CD14-positive monocyte (primary cell): ENCODE results near the gene CTNNA3. TPM values are rescaled to one million over a fixed set of nuclear protein-coding genes. Genes with fewer than 3 reads are reported as not detected.

Source experiments
- DNase-seq, 3 donors: peaks; one replicate each; pipeline ENCODE4 v3.0.0-alpha.2; 2011 to 2022
- H2AFZ ChIP-seq: 2 replicates; pipeline ENCODE4 v1.6.0; 2012; ENCODE audit warnings: mild to moderate bottlenecking, low read depth, low read length, inconsistent platforms; ENCODE audit not compliant: insufficient read depth, poor library complexity, severe bottlenecking
- H3K27ac ChIP-seq, 2 donors: 1 replicate in 1 of 2; 2 replicates in 1 of 2; pipeline ENCODE4 v1.5.1; 2012 to 2013; ENCODE audit warnings: low read length in 2 of 2, control low read depth in 1 of 2, inconsistent platforms in 1 of 2, low read depth in 1 of 2, mild to moderate bottlenecking in 1 of 2
- H3K27me3 ChIP-seq, 2 donors: one replicate each; pipeline versions ENCODE4 v1.6.0 to v1.6.1; 2011 to 2013; ENCODE audit warnings: low read length in 2 of 2; ENCODE audit not compliant: control insufficient read depth in 2 of 2, insufficient read depth in 2 of 2
- H3K36me3 ChIP-seq, 2 donors: replicated peaks in 1 of 2; 1 replicate in 1 of 2; 2 replicates in 1 of 2; pipeline versions ENCODE4 v1.5.1 to v1.6.1; 2012 to 2013; ENCODE audit warnings: low read length in 2 of 2, control low read depth in 1 of 2, inconsistent platforms in 1 of 2, mild to moderate bottlenecking in 1 of 2; ENCODE audit not compliant: insufficient read depth in 2 of 2, control insufficient read depth in 1 of 2
- H3K4me1 ChIP-seq, 2 donors: 1 replicate in 1 of 2; 2 replicates in 1 of 2; pipeline versions ENCODE4 v1.5.1 to v1.6.1; 2012 to 2013; ENCODE audit warnings: low read length in 2 of 2, control low read depth in 1 of 2, inconsistent platforms in 1 of 2, mild to moderate bottlenecking in 1 of 2, moderate library complexity in 1 of 2; ENCODE audit not compliant: insufficient read depth in 2 of 2, control insufficient read depth in 1 of 2
- H3K4me2 ChIP-seq: replicated peaks from 2 replicates; pipeline ENCODE3; 2012; ENCODE audit warnings: low read length, moderate library complexity, mild to moderate bottlenecking; ENCODE audit not compliant: poor library complexity, severe bottlenecking; ENCODE audit errors: extremely low read depth
- H3K4me3 ChIP-seq, 3 experiments: fragments of 200-600 bp in 1 of 3; sonication (generic) in 1 of 3; replicated peaks in 1 of 3; 1 replicate in 2 of 3; 2 replicates in 1 of 3; pipeline ENCODE4 v1.5.1; 2011 to 2013; ENCODE audit warnings: low read length in 3 of 3, mild to moderate bottlenecking in 3 of 3, control low read depth in 2 of 3, low read depth in 2 of 3, inconsistent platforms in 1 of 3, moderate library complexity in 1 of 3
- H3K79me2 ChIP-seq: 2 replicates; pipeline ENCODE4 v1.6.0; 2012; ENCODE audit warnings: mild to moderate bottlenecking, control low read depth, inconsistent platforms, low read length, moderate library complexity; ENCODE audit not compliant: insufficient read depth
- H3K9ac ChIP-seq: 2 replicates; pipeline ENCODE4 v1.6.0; 2017; ENCODE audit warnings: low read length, mild to moderate bottlenecking; ENCODE audit not compliant: insufficient read depth, poor library complexity, severe bottlenecking
- H3K9me3 ChIP-seq, 2 donors: replicated peaks in 1 of 2; 1 replicate in 1 of 2; 2 replicates in 1 of 2; pipeline versions ENCODE4 v1.5.1 to v1.6.1; 2012 to 2013; ENCODE audit warnings: low read length in 2 of 2, control low read depth in 1 of 2; ENCODE audit not compliant: control insufficient read depth in 1 of 2, insufficient read depth in 1 of 2
- H4K20me1 ChIP-seq: 2 replicates; pipeline ENCODE4 v1.6.0; 2012; ENCODE audit warnings: mild to moderate bottlenecking, low read length, control low read depth, moderate library complexity; ENCODE audit not compliant: insufficient read depth
- H3K27ac Mint-ChIP-seq, 7 donors: one replicate each; pipeline ENCODE4 v1.8.0; 2020; ENCODE audit warnings: mild to moderate bottlenecking in 7 of 7, mixed read lengths in 7 of 7, moderate library complexity in 6 of 7, inconsistent platforms in 2 of 7
- H3K27me3 Mint-ChIP-seq, 3 donors: one replicate each; pipeline ENCODE4 v1.8.0; 2021 to 2022; ENCODE audit warnings: low read depth in 3 of 3, mild to moderate bottlenecking in 3 of 3, mixed read lengths in 3 of 3, moderate library complexity in 3 of 3, inconsistent platforms in 1 of 3
- H3K36me3 Mint-ChIP-seq, 2 donors: one replicate each; pipeline ENCODE4 v1.8.0; 2020; ENCODE audit warnings: mixed read lengths in 2 of 2, inconsistent platforms in 1 of 2, mild to moderate bottlenecking in 1 of 2
- H3K4me1 Mint-ChIP-seq: one replicate; pipeline ENCODE4 v1.8.0; 2020; ENCODE audit warnings: mild to moderate bottlenecking, mixed read lengths
- H3K4me3 Mint-ChIP-seq, 2 donors: one replicate each; pipeline ENCODE4 v1.8.0; 2020; ENCODE audit warnings: mild to moderate bottlenecking in 2 of 2, mixed read lengths in 2 of 2, moderate library complexity in 1 of 2
- H3K9me3 Mint-ChIP-seq, 7 donors: one replicate each; pipeline ENCODE4 v1.8.0; 2020 to 2022; ENCODE audit warnings: mixed read lengths in 7 of 7, mild to moderate bottlenecking in 6 of 7, moderate library complexity in 6 of 7, inconsistent platforms in 2 of 7
- WGBS: methylation state at CpG from one replicate; pipeline ENCODE4 v1.1.5; 2013; ENCODE audit warnings: missing lambda C conversion rate; ENCODE audit not compliant: insufficient coverage; 5-methylcytosine and 5-hydroxymethylcytosine counted together
- intact Hi-C, 2 donors: fragments of 100-400 bp; cut with micrococcal nuclease; formaldehyde crosslinking; loops; one replicate each; pipeline versions ENCODE4 v1.15.0 to v1.15.1; 2023
- polyA plus RNA-seq, 3 donors: library from polyadenylated mRNA; depleted of rRNA in 1 of 3; unstranded in 2 of 3; stranded (reverse) in 1 of 3; fragments of 300-500 nt in 2 of 3; fragments of >200 nt in 1 of 3; fragmentation: Illumina TruSeq in 2 of 3; gene quantifications; 1 replicate in 2 of 3; 2 replicates in 1 of 3; pipeline ENCODE4 v1.2.3, GENCODE V29; 2012 to 2021
- TF ChIP-seq, protein P1 (sequence below): fragments of 200-600 bp; IDR thresholded peaks from one replicate; pipeline ENCODE4 v1.8.0; 2022; ENCODE audit warnings: antibody characterized with exemption, mild to moderate bottlenecking

CTNNA3 gene
- polyA plus RNA-seq, 3 donors = not detected

DNA sequence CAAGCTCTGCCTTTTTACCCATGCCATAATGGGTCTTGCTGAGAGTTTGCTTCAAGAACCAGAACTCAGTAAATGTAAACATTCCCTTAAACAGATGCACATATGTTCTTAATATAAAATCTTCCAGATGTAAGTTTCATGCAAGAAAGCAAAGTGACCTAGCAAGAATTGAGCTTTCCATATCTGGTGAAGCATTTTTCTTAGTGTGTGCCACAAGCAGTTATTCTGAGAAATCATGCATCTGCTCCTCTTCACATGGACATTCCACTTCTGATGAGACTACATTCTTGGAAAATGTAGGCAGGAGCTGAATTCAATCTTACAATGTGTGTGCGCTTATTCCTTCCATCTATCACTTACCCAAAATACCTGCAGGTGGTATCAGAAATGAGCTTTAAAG, 997.9 kb downstream of the CTNNA3 start:
- no peak overlapping the region for H3K4me3 Mint-ChIP-seq
- no peaks in the 10 kb centered on the region for H3K27me3 ChIP-seq
- no peak overlapping the region for H3K27ac ChIP-seq
- DNase-seq = no peak
- no peaks in the 10 kb centered on the region for H3K4me1 Mint-ChIP-seq
- TF ChIP-seq, protein P1, sequence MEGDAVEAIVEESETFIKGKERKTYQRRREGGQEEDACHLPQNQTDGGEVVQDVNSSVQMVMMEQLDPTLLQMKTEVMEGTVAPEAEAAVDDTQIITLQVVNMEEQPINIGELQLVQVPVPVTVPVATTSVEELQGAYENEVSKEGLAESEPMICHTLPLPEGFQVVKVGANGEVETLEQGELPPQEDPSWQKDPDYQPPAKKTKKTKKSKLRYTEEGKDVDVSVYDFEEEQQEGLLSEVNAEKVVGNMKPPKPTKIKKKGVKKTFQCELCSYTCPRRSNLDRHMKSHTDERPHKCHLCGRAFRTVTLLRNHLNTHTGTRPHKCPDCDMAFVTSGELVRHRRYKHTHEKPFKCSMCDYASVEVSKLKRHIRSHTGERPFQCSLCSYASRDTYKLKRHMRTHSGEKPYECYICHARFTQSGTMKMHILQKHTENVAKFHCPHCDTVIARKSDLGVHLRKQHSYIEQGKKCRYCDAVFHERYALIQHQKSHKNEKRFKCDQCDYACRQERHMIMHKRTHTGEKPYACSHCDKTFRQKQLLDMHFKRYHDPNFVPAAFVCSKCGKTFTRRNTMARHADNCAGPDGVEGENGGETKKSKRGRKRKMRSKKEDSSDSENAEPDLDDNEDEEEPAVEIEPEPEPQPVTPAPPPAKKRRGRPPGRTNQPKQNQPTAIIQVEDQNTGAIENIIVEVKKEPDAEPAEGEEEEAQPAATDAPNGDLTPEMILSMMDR = no peak
- H3K4me1 ChIP-seq = no peaks in the 10 kb centered on the region
- no peaks in the 10 kb centered on the region for H3K27me3 Mint-ChIP-seq
- H3K9ac ChIP-seq = no peak overlapping the region
- H3K36me3 ChIP-seq = no peaks in the 10 kb centered on the region
- H4K20me1 ChIP-seq = no peaks in the 10 kb centered on the region
- no peaks in the 10 kb centered on the region for H3K36me3 Mint-ChIP-seq
- H3K4me3 ChIP-seq = no peak overlapping the region
- no CpG with 5 or more reads among the region's 1 CpG for WGBS
- no peak overlapping the region for H3K4me2 ChIP-seq
- H3K27ac Mint-ChIP-seq = no peak overlapping the region
- H3K79me2 ChIP-seq = no peaks in the 10 kb centered on the region
- H3K9me3 ChIP-seq = no peaks in the 10 kb centered on the region
- intact Hi-C loops = no loop called here
- H2AFZ ChIP-seq = no peak overlapping the region
- peaks cover 0 to under 1% (median 0%) of the 10 kb centered on the region in 7 donors for H3K9me3 Mint-ChIP-seq

DNA sequence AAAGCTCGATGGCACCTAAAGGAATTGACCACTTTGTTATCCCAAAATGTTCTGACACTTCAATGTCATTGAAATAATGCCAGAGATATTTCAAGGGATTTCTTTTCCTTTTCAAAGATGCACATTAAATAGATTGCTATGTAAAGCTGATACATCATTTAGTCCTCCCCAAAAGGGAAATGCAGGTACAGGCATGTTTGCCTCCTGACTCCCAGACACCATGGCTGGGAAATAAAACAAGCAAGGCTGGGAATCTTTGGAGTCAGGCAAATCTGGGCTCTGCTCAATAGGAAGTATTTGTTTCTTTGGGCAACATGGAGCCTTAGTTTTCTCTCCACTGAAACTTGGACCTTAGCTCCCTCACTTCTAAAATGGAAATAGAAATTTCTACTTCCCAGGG, 1000.9 kb downstream of the CTNNA3 start:
- peaks cover 0 to 7% of the 10 kb centered on the region in 2 donors for H3K9me3 ChIP-seq
- Mint-ChIP-seq H3K9me3 (peaks cover 2 to 10% (median 7%) of the 10 kb centered on the region in 7 donors), H3K27me3 (peaks cover 0 to 1% (median 0%) of the 10 kb centered on the region in 3 donors), H3K4me3 (no peak overlapping the region), H3K27ac (no peak overlapping the region), H3K36me3 (no peaks in the 10 kb centered on the region), H3K4me1 (no peaks in the 10 kb centered on the region)
- H3K27ac ChIP-seq = no peak overlapping the region
- no CpG with 5 or more reads among the region's 1 CpG for WGBS
- H2AFZ ChIP-seq = no peak overlapping the region
- H3K4me2 ChIP-seq = no peak overlapping the region
- no peaks in the 10 kb centered on the region for H3K4me1 ChIP-seq
- TF ChIP-seq, protein P1 = no peak
- no peak overlapping the region for H3K9ac ChIP-seq
- no peaks in the 10 kb centered on the region for H4K20me1 ChIP-seq
- DNase-seq = no peak
- H3K79me2 ChIP-seq = no peaks in the 10 kb centered on the region
- intact Hi-C loops = no loop called here
- H3K36me3 ChIP-seq = no peaks in the 10 kb centered on the region
- no peak overlapping the region for H3K4me3 ChIP-seq
- no peaks in the 10 kb centered on the region for H3K27me3 ChIP-seq
